Pulmonary artery endothelial cell (primary cell): ENCODE data around the gene SMPX. TPM values are rescaled to one million over a fixed set of nuclear protein-coding genes. Genes with fewer than 3 reads are reported as not detected.

Experiments
- DNase-seq: peaks from one replicate; pipeline ENCODE4 v3.0.0-alpha.2; 2011; ENCODE audit warnings: low read depth, low spot score
- total RNA-seq: library from RNA; depleted of rRNA; stranded (reverse); fragments of >200 nt; gene quantifications from 2 replicates; pipeline ENCODE4 v1.2.3, GENCODE V29; 2014

SMPX gene
- total RNA-seq, 1 donor from 2014 or later: not detected

DNA sequence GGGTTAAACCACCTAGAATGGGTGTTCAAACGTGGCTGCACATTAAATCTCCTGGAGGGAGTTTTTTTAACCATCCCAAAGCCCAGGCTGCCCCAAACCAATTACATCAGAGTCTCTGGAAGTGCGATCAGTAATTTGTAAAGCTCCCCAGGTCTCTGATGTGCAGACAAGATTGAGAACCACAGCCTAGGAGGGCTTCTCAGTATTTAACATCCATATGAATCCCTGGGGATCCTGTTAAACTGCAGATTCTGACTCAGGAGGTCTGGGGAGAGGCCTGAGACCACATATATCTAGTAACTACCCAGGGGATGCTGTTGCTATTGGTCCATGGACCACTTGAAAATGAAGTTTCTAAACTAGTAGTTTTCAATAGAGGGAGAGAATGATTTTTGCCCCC, 42.6 kb downstream of the SMPX start:
- no peak for DNase-seq

DNA sequence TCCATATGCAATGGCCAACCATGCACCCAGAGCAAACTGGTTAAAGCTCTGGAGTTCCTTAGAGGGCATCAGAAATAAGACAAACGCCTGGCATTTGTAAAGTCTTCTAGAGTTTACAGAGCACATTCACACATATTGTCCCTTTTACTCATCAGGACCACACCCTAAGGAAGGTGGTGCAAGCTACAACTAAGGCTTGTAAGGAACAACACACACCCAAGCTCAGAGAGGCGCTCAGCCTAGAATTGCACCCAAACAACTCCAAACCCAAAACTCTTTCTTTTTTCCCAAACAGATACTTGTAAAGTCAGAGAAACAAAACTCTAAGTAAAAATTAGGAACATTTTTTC, 46.1 kb downstream of the SMPX start:
- no peak for DNase-seq

GRCh38 chrX:21711129-21711847, 46.6 kb downstream of the SMPX start:
- DNase-seq: no peak

- no peak for DNase-seq
Observed at GRCh38 chrX:21708116-21708515, 49.8 kb downstream of the SMPX start.

GRCh38 chrX:21705225-21705624, 52.7 kb downstream of the SMPX start:
- no peak for DNase-seq

GRCh38 chrX:21702725-21703124, 55.2 kb downstream of the SMPX start:
- no peak for DNase-seq

DNA sequence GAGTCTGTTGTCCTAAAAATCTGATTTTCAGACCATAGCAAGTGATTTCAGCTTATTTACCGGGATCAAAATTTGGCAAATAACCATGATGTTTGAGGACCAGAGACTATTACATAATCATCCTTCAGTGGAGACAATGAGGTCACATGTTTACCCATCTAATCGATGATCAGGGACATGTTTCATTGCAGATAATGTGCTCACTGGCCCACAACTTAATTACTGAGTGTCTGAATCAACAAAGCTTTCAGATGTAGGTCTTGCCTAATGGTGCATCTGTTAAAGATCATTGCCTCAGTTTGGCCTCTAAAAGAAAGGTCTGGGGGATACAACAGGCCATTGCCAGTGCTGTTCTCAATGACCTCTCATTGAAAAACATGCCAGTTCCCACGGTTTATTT, 56.9 kb downstream of the SMPX start:
- DNase-seq: no peak

DNA sequence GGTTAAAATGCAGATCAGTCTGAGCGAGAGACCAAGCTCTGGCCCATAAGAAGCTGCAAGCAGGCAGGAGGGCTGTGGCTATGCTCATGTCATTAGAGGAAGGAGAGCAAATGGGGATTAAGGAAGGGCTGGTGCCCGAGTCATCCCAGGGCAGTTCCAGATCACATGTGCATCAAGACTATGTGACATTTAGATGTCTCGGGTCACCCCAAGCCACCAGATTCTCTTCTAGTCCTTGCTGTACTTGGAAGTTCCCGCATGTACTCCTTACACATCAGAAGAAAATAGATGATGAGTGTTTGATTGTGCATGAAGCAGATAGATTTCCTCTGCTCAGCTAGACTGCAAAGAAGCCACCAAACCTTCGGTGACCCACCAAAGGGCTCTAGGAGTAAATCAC, 57.6 kb downstream of the SMPX start:
- DNase-seq: no peak

DNA sequence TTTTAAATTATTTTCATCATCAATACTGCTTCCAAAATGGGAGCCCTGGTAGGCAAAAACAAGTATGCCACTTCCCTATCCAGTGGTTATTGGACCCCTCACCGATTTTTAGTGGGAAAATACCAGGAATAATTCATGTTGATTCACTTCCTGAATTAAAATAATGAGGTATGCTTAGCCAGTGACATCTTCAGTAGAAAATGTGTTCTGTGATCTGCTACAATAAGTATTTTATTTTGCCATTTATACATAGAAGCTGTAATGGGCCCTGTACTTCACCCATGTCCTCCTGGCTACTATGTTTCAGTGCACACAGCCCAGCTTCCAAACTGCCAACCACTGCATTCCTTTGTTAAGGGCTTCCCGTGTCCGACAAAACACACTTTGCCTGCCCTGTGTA, 58.8 kb downstream of the SMPX start:
- DNase-seq: no peak

DNA sequence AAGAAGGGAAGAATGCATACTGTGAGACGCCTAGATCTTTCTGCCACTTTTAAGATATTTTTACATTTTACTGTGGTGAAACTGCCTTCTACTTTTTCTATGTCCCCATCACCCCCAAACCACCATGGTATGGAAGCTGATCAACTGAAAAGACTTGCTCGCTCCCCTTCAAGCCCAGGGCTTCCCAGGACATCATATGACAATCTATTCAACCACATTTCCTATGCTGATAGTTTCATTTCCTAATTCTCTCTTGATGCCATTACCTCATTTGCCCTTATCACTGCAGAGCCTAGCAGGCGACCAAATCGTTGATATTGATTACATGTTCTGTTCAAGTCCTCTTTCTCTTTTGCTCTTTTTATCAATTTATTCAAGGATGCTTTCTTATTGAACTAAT, 59.6 kb downstream of the SMPX start:
- no peak for DNase-seq

GRCh38 chrX:21691512-21692018, 66.4 kb downstream of the SMPX start:
- DNase-seq: no peak

GRCh38 chrX:21683941-21684340, 74.0 kb downstream of the SMPX start:
- DNase-seq: no peak

DNA sequence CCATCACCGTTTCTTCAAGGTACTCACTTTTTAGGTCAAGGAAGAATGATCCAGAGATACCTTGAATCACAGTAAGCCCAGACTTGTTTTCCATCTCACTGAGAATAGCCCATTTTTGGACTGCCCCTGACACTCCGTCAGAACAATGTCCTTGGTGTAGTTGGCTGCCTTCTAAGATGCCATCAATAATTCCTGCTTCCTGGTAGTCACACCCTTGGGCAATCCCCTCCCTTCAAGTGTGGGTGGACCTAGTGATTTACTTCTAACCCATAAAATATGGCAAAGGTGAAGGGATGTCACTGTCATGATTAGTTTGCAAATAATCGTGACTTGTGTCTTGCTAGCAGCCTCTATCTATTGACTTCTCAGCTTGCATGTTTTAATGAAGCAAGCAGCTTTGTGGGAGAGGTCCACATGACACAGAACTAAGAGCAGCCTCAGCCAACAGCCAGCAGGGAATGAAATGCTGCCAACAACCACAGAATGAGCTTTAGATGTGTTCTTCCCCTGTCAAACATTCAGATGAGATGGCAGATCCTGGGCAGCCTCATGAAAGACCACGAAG, 79.8 kb downstream of the SMPX start:
- no peak for DNase-seq

DNA sequence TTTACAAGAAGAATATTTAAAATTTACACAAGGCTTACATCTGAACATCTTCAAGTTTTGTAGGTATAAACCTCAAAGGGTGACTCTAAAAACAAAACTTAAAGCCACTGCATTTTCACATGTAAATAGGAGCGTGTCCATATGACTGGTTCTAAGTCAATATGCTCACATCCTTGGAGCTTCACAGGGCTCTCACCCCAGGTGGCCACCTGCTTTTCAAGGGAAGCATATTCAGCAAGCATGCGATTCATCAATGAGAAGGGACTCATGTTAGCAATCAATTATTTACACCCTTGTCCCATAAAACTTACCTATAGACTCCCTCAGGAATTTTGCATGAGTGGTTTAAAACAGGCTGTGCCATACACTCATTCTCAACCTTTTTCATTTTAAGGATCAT, 82.0 kb downstream of the SMPX start:
- no peak for DNase-seq

DNA sequence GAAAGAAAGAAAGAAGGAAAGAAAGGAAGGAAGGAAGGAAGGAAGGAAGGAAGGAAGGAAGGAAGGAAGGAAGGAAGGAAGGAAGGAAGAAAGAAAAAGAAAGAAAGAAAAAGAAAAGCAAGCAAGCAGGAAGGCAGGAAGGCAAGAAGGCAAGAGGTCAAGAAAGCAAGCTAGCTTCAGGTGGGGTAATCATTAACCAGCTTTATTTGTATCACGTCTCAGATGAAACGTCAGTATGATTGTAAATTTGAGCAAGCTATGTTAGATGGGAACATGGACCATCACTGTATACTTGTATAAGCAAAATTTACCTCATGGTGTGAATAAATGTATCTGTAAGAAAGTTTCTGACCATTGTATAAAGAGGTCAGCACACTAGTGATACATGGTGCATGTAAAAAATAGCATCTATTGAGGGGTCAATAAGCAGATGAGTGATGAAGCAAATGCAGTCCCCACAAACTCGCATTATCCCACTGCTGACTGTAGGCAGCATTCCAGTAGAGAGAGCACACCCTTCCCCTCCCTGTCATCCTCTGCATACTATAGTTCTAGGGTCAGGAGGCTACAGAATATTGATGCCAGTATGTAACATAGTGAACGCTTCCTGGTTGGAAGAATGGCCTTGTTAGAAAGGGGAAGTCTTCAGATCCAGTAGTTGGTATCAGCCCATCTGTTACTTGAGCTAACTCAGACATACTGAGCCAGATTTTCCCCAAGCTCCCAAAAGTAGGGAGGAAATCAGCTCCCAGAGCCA, 83.3 kb downstream of the SMPX start:
- no peak for DNase-seq

DNA sequence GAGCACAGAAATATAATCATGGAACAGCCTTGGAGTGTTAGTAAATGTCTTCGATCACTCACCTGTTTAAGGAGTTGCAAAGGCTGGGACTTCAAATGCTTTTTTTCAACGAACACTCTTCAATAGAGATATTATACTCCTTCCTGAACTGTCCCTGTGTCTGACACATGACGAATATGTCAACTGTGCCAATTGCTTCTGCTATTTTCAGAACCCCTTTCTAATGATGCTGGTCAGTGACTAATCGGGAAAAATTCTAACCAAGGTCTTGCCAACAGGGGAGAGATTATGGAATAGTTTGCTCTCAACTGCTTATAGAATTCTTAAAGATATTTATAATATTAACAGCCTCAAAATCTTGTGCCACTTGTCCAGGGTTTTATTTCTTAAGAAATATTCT, 91.2 kb downstream of the SMPX start:
- no peak for DNase-seq

- no peak for DNase-seq
Observed at GRCh38 chrX:21666252-21666651, 91.7 kb downstream of the SMPX start.

DNA sequence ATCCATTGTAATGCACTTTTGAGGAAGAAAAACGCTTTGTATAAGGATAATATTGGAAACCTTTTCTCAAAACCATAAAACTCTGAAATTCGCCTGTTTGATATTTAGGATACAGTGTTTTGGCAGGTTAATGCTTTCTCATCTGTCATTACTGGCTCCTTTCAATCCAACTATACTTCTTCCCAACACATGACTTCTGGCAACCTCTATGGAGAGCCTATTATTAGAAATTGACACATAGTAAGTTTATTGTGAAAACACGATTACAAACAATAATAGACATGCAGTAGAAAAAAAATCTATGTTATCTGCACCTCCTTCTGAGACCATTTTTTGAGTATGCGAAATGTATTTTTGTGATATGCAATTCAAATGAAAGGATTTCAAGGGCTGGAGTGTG, 95.2 kb downstream of the SMPX start:
- no peak for DNase-seq

- DNase-seq: no peak
Observed at GRCh38 chrX:21661316-21661715, 96.6 kb downstream of the SMPX start.

DNA sequence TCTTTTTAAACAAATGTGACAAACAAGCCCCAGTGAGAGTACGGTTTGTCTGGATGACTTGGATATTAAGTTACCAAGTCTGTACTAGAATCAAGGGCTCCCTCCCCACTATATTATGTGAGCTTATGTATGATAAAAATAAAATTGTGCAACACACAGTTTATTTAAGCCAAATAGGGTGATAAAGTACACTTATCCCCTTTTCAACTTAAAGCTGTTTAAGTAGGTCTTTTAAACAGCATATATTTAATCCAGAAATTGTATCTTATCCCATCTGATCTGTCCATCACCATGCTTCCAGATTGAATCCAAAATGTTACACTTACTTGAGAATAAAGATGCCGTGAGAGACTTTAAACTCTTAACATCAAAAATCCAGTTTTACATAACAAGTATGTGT, 97.8 kb downstream of the SMPX start:
- DNase-seq: no peak

DNA sequence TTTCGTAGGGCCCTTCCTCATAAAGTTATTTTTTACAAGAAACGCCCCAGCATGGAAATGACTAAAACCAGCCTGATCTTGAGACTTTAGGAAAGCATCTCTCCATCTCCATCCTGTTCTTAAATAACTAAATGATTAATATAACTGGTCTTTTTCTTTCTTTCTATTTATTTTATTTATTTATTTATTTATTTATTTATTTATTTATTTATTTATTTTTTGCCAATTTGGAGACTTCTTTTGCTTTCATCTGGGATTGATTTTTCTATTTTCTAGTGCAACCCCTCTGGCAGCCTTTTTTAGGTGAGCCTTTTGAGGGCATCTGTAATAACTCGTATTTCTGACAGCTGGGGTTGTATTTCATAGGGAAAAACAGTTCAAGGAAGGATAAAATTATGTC, 98.6 kb downstream of the SMPX start:
- DNase-seq: no peak

DNA sequence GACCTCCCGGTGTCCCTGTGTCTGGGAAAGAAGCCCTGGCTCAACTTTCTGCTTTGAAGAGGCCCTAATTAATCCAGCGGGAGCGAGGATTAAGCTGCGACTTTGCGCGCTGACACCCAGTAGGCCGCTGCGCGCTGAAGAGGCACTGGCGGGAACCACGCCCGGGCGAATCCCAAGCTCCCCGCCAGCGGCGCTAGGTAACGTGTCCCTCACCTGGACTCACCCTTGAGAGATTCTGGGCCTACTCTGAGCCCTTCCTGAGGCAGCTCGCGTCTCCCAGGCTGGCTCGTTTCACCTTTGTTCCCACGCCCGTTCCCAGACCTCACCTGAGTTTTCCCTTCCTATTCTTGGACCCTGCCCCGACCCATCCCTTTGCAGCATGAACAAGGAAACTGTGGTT, 99.2 kb downstream of the SMPX start:
- DNase-seq: no peak
